ENCODE results near the gene TOLLIP.
"Not testable (repeated sequence)": the region's sequence is repeated elsewhere in the genome, so short reads cannot be mapped to it uniquely, and the experiment has no call there.

Gene TOLLIP

DNA sequence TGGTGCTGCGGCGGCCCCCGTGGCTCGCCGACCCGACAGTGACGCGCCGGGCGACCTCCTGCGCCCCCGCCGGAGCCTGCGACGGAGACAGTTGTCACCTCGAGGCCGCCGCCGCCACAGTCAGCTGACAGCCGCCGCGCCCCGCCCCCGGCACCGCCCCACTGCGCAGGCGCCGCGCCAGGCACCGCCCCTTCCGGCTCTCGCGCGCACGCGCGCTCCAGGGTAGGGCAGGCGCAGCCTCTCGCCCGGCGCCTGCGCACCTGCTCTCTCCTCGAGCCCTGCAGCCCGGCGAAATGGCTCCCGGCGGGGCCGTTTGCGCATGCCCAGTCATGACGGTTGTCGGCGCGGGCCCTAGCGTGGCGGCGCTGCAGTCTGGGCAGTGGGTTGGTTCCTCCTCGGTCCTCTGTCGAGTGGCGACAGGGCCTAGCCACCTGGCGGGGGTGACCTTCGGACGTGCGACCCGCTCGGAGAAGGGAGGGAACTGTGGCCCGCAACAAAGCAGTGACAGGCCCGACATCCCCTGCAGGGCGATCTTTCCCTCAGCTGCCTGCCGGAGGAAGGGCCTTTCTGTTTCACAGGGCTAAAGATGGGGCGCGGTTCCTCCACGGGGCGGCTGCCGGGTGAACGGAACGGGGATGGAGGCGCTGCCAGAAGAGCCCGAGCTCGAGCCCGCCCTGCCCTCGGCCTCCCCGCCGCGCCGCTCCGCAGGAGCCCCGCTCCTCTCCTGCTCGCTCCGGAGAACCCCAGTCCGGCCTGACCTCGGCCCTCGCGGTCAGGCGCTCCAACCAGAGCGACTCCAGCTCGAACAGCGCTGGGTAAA is at the start of gene TOLLIP:
Gene TOLLIP, minus strand, starts transcription at position 135 of the 820 bp plus-strand sequence. Its CDS starts 134 bp downstream, at position 1.
- H3K4me3 ChIP-seq (ENCODE audit: low read depth, low read length): peak within 1 kb of the TSS; percentile 94
- peak; percentile 96 for DNase-seq (ENCODE audit: low read depth)
- TF ChIP-seq, protein P1, sequence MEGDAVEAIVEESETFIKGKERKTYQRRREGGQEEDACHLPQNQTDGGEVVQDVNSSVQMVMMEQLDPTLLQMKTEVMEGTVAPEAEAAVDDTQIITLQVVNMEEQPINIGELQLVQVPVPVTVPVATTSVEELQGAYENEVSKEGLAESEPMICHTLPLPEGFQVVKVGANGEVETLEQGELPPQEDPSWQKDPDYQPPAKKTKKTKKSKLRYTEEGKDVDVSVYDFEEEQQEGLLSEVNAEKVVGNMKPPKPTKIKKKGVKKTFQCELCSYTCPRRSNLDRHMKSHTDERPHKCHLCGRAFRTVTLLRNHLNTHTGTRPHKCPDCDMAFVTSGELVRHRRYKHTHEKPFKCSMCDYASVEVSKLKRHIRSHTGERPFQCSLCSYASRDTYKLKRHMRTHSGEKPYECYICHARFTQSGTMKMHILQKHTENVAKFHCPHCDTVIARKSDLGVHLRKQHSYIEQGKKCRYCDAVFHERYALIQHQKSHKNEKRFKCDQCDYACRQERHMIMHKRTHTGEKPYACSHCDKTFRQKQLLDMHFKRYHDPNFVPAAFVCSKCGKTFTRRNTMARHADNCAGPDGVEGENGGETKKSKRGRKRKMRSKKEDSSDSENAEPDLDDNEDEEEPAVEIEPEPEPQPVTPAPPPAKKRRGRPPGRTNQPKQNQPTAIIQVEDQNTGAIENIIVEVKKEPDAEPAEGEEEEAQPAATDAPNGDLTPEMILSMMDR (IDR thresholded peaks at IDR 0.05; ENCODE audit: insufficient read depth, low read depth, low read length, missing control alignments): peak; percentile 6

DNA sequence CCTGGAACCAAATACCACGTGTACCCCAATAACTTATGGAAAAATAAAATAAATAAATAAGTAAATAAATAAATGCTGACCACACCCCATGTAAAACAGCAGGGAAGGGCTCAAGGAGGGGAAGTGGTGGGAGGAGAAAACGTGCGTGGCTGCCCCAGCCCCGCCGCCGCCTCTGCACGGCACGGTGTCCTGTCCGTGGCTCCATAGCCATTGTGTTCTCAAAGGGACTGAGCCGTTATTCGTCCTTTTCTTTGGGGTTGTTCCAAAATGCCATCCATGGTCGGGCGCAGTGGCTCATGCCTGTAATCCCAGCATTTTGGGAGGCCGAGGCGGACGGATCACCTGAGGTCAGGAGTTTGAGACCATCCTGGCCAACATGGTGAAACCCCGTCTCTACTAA is 49.5 kb upstream of the TOLLIP start:
- not testable (repeated sequence) for H3K4me3 ChIP-seq (ENCODE audit: low read depth, low read length); DNase-seq (ENCODE audit: low read depth)

DNA sequence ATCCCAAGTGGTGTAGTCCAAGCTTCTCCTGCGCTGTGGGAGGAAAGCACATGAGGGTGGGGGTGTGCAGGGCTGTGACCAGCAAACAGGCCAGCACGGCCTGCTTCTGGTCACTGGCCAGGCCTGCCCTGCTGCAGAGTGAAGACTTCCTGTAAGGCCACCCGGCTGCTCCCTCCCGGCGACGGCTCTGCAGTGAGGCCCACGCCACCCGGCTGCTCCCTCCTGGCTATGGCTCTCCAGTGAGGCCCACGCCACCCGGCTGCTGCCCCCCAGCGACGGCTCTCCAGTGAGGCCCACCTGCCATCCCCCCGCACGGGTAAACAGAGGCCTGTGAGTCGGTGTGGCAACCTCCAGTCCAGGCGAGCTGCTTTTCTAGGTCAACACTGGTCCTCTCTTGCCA is 48.9 kb upstream of the TOLLIP start:
- no peak for DNase-seq (ENCODE audit: low read depth)
- no peak overlapping the region for H3K4me3 ChIP-seq (ENCODE audit: low read depth, low read length)
- TF ChIP-seq, protein P1 (IDR thresholded peaks at IDR 0.05; ENCODE audit: insufficient read depth, low read depth, low read length, missing control alignments): no peak

DNA sequence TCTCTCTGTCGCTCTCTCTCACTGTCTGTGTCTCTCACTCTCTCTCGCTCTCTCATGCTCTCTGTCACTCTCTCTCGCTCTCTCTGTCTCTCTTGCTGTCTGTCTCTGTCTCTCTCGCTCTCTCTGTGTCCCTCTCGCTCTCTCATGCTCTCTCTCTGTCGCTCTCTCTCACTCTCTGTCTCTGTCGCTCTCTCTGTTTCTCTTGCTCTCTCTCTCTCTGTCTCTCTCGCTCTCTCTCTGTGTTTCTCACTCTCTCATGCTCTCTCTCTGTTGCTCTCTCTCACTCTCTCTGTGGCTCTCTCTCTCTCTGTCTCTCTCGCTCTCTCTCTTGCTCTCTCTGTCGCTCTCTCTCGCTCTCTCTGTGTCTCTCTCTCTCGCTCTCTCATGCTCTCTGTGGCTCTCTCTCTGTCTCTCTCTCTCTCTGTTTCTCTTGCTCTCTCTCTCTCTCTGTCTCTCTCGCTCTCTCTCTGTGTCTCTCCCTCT is 47.1 kb upstream of the TOLLIP start:
- H3K4me3 ChIP-seq (ENCODE audit: low read depth, low read length): no peak overlapping the region
- DNase-seq (ENCODE audit: low read depth): no peak
- TF ChIP-seq, protein P1 (IDR thresholded peaks at IDR 0.05; ENCODE audit: insufficient read depth, low read depth, low read length, missing control alignments): no peak

DNA sequence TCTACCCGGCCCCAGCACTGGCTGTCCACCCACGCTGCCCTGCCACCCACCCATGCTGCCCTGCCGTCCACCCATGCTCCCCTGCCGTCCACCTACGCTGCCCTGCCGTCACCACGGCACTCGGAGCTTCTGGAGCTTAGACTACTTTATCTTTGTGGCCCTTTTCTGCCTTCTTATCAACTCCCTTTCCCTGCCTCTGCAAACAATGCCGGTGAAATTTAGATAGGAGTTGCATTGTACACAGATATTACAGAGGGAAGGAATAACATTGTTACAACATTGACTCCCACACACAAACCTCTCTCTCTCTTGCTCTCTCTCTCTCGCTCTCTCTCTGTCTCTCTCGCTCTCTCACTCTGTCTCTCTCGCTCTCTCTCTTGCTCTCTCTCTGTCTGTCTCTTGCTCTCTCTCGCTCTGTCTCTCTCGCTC is 46.6 kb upstream of the TOLLIP start:
- no peak for DNase-seq (ENCODE audit: low read depth)
- H3K4me3 ChIP-seq (ENCODE audit: low read depth, low read length): no peak overlapping the region
- TF ChIP-seq, protein P1 (IDR thresholded peaks at IDR 0.05; ENCODE audit: insufficient read depth, low read depth, low read length, missing control alignments): no peak

DNA sequence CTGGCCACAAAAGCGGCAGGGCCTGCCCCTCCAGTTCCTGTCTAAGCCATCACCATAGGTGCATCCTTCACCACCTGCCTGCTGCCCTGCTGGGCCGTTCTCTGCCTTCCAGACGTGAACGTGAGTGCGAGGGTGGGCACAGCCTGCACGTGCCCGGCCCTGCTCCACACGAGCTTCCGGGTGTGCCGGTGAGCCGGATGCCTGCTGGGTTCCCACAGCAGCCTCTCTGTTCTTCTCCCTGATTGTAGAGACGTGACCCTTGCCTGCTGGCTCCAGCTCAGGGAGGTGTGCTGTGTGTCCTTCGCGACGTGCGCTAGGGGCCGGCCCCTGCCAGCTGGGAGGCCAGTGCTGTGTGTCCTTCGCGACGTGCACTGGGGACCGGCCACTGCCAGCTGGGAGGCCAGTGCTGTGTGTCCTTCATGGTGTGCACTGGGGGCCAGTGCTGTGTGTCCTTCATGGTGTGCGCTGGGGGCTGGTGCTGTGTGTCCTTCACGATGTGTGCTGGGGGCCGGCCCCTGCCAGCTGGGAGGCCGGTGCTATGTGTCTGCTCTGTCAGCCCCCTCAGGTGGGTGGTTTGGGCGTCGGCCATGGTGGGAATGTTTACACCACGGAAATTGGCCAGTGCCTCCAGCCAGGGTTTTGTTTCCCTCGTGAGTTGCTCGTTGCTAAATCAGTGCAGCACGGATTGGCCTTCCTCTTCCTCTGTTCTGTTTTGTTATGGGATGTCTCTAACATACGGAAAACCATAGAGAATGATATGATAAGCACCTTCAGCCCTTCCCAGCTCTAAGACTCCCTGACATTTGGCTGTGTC is 44.9 kb upstream of the TOLLIP start:
- H3K4me3 ChIP-seq (ENCODE audit: low read depth, low read length): no peak overlapping the region
- no peak for DNase-seq (ENCODE audit: low read depth)
- TF ChIP-seq, protein P1 (IDR thresholded peaks at IDR 0.05; ENCODE audit: insufficient read depth, low read depth, low read length, missing control alignments): no peak
